Endodermal cell (in vitro differentiated cells): ENCODE measurements around the gene JSRP1. TPM values are rescaled to one million over a fixed set of nuclear protein-coding genes. Genes with fewer than 3 reads are reported as not detected.

ENCODE experiments used
- DNase-seq: peaks from one replicate; pipeline ENCODE4 v3.0.0-alpha.2; 2017
- H3K27ac ChIP-seq: 2 replicates; pipeline ENCODE4 v1.5.1; 2013; ENCODE audit warnings: mild to moderate bottlenecking, low read depth, low read length, moderate library complexity
- H3K27me3 ChIP-seq: 2 replicates; pipeline ENCODE4 v1.6.1; 2013; ENCODE audit warnings: mild to moderate bottlenecking, low read length, moderate library complexity; ENCODE audit not compliant: insufficient read depth, control insufficient read depth, poor library complexity, severe bottlenecking
- H3K36me3 ChIP-seq: 2 replicates; pipeline ENCODE4 v1.7.0; 2013; ENCODE audit warnings: mild to moderate bottlenecking, low read length, moderate library complexity; ENCODE audit not compliant: control insufficient read depth, insufficient read depth
- H3K4me1 ChIP-seq: one replicate; pipeline ENCODE4 v1.7.0; 2013; ENCODE audit warnings: low read length; ENCODE audit not compliant: control insufficient read depth, insufficient read depth
- H3K4me3 ChIP-seq: 2 replicates; pipeline ENCODE4 v1.5.1; 2013; ENCODE audit warnings: mild to moderate bottlenecking, low read length, moderate library complexity
- H3K9ac ChIP-seq: 2 replicates; pipeline ENCODE4 v1.6.1; 2013; ENCODE audit warnings: mild to moderate bottlenecking, low read length, moderate library complexity; ENCODE audit not compliant: poor library complexity, severe bottlenecking; ENCODE audit errors: extremely low read depth
- H3K9me3 ChIP-seq: 2 replicates; pipeline ENCODE4 v1.6.1; 2013; ENCODE audit warnings: mild to moderate bottlenecking, low read length, moderate library complexity; ENCODE audit not compliant: control insufficient read depth
- H3K27ac Mint-ChIP-seq: 2 replicates; pipeline ENCODE4 v1.8.0; 2020; ENCODE audit warnings: mixed read lengths
- H3K27me3 Mint-ChIP-seq: 2 replicates; pipeline ENCODE4 v1.8.0; 2021; ENCODE audit warnings: mild to moderate bottlenecking, mixed read lengths; ENCODE audit not compliant: insufficient read depth
- H3K36me3 Mint-ChIP-seq: 2 replicates; pipeline ENCODE4 v1.8.0; 2020; ENCODE audit warnings: low read depth, mixed read lengths
- H3K4me1 Mint-ChIP-seq: 2 replicates; pipeline ENCODE4 v1.8.0; 2020; ENCODE audit warnings: mixed read lengths
- H3K4me3 Mint-ChIP-seq: 2 replicates; pipeline ENCODE4 v1.8.0; 2020; ENCODE audit warnings: mild to moderate bottlenecking, moderate library complexity, mixed read lengths
- H3K9me3 Mint-ChIP-seq: 2 replicates; pipeline ENCODE4 v1.8.0; 2020; ENCODE audit warnings: mild to moderate bottlenecking, mixed read lengths
- WGBS, 2 experiments: methylation state at CpG; one replicate each; pipeline versions ENCODE4 v1.1.5 to v1.1.7; 2013; ENCODE audit warnings: missing lambda C conversion rate in 2 of 2, mixed read lengths in 1 of 2; ENCODE audit not compliant: insufficient coverage in 1 of 2, insufficient read length in 1 of 2; 5-methylcytosine and 5-hydroxymethylcytosine counted together
- total RNA-seq, 2 donors: library from RNA; stranded (reverse); fragmentation: NEBNext Ultra II Directional in 1 of 2; extraction: Animal tissue kit (Norgen Biotek cat#: 25700) in 1 of 2; gene quantifications; 2 replicates in 1 of 2; 3 replicates in 1 of 2; pipeline ENCODE4 v1.2.1, GENCODE V29; 2021
- TF ChIP-seq, protein P1 (sequence below): fragments of 200-600 bp; sonication (generic); conservative IDR thresholded peaks from 2 replicates; pipeline ENCODE4 v1.5.0; 2021; ENCODE audit warnings: antibody characterized with exemption, mild to moderate bottlenecking

The JSRP1 gene
- total RNA-seq, 2 donors from 2014 or later: 0.66 to 0.89 TPM

DNA sequence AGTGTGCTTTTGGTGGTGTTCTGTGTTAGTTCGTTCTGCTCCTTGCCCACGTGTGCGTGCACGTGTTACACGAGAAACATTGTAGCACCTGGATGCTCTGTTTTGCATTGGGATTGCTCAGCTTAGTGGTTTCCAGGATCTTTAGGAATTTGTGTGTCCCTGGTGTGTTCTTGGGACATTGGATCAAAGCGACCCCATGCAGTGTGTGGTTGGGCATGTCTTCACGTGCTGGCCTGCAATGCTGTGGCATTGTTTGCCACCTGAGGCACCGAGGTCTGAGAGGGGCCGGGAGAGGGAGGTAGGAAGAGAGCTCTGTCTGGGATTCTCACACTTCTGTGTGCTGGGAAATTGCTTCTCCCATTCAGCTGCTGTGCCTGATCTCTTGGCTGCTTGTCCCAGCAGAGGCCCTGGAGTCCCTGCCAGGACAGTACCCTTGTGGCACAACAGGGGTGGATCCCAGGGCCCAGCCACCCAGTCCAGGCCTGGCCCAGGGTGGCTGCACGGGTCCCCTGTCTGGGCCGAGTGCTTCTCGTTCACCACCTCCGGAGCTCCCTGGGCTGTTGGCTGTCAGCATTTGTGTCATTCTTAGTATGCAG lies 31.4 kb downstream of the JSRP1 start:
- Histone ChIP-seq H3K27ac (peak overlapping the region; percentile 38), H3K9ac (no peak overlapping the region), H3K36me3 (peaks cover 12% of the 10 kb centered on the region), H3K9me3 (no peaks in the 10 kb centered on the region), H3K27me3 (no peaks in the 10 kb centered on the region), H3K4me3 (no peak overlapping the region), H3K4me1 (no peaks in the 10 kb centered on the region)
- H3K27me3 Mint-ChIP-seq: no peaks in the 10 kb centered on the region
- 93 to 94% methylated on average over 9 to 13 of the region's 13 CpGs for WGBS, 2 experiments
- no peak overlapping the region for H3K4me3 Mint-ChIP-seq
- peak overlapping the region; percentile 76 for H3K27ac Mint-ChIP-seq
- DNase-seq: no peak
- peaks cover 36% of the 10 kb centered on the region for H3K36me3 Mint-ChIP-seq
- TF ChIP-seq, protein P1, sequence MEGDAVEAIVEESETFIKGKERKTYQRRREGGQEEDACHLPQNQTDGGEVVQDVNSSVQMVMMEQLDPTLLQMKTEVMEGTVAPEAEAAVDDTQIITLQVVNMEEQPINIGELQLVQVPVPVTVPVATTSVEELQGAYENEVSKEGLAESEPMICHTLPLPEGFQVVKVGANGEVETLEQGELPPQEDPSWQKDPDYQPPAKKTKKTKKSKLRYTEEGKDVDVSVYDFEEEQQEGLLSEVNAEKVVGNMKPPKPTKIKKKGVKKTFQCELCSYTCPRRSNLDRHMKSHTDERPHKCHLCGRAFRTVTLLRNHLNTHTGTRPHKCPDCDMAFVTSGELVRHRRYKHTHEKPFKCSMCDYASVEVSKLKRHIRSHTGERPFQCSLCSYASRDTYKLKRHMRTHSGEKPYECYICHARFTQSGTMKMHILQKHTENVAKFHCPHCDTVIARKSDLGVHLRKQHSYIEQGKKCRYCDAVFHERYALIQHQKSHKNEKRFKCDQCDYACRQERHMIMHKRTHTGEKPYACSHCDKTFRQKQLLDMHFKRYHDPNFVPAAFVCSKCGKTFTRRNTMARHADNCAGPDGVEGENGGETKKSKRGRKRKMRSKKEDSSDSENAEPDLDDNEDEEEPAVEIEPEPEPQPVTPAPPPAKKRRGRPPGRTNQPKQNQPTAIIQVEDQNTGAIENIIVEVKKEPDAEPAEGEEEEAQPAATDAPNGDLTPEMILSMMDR: no peak
- no peaks in the 10 kb centered on the region for H3K4me1 Mint-ChIP-seq
- no peaks in the 10 kb centered on the region for H3K9me3 Mint-ChIP-seq

DNA sequence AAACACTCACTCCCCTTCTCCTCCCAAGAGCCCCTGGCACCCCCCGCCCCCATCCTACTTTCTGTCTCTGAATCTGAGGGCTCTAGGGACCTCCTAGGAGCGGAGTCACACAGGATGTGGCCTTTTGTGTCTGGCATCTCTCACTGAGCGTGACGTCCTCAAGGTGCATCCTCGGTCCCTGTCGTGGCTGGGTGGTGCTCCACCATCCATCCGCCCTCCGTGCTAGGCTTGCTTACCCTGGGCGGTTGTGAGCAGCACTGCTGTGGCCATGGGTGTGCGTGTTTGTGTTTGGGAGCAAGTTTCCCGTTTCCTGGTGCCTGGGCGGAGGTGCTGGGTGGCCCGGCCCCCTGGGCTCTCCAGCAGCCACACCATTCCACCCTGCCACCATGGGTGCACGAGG lies 32.3 kb downstream of the JSRP1 start:
- 94 to 95% methylated on average over 7 to 14 of the region's 14 CpGs for WGBS, 2 experiments

DNA sequence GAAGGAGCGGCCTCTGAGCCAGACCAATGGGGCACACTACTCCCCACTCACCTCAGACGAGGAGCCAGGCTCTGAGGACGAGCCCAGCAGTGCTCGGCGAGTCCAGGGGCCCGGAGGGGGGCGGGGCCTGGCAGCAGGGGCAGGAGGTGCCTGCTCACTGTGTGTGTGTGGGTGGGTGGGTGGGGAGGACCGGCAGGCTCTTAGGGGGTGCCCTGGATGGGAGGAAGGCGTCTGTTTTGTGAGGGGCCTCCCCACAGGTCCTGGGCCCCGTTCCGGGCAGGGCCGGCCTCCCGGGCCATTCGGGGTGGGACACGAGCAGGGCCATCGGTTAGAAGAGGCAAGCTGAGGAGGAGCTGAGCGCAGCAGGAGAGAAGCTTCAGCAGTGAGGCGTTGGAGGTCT lies 32.8 kb downstream of the JSRP1 start:
- Mint-ChIP-seq H3K4me1 (no peaks in the 10 kb centered on the region), H3K27me3 (no peaks in the 10 kb centered on the region), H3K27ac (no peak overlapping the region), H3K36me3 (peaks cover 35% of the 10 kb centered on the region), H3K4me3 (no peak overlapping the region), H3K9me3 (no peaks in the 10 kb centered on the region)
- peaks cover 8% of the 10 kb centered on the region for H3K36me3 ChIP-seq
- no peak overlapping the region for H3K27ac ChIP-seq
- H3K4me1 ChIP-seq: no peaks in the 10 kb centered on the region
- H3K9me3 ChIP-seq: no peaks in the 10 kb centered on the region
- H3K9ac ChIP-seq: no peak overlapping the region
- DNase-seq: no peak
- no peak overlapping the region for H3K4me3 ChIP-seq
- H3K27me3 ChIP-seq: no peaks in the 10 kb centered on the region
- 93 to 96% methylated on average over 9 to 14 of the region's 18 CpGs for WGBS, 2 experiments
- TF ChIP-seq, protein P1: no peak

More for the DNA sequence above, 32.3 kb downstream of the JSRP1 start:
- peaks cover 33% of the 10 kb centered on the region for H3K36me3 Mint-ChIP-seq
- Histone ChIP-seq H3K36me3 (peaks cover 9% of the 10 kb centered on the region), H3K4me1 (no peaks in the 10 kb centered on the region), H3K27ac (no peak overlapping the region), H3K9me3 (no peaks in the 10 kb centered on the region), H3K9ac (no peak overlapping the region), H3K4me3 (no peak overlapping the region), H3K27me3 (no peaks in the 10 kb centered on the region)
- TF ChIP-seq, protein P1: no peak
- no peaks in the 10 kb centered on the region for H3K9me3 Mint-ChIP-seq
- H3K27ac Mint-ChIP-seq: peak overlapping the region; percentile 74
- H3K27me3 Mint-ChIP-seq: no peaks in the 10 kb centered on the region
- no peak for DNase-seq
- no peak overlapping the region for H3K4me3 Mint-ChIP-seq
- H3K4me1 Mint-ChIP-seq: no peaks in the 10 kb centered on the region
